ENCODE measurements around the gene CRYBB3.
"Not testable (repeated sequence)": the region's sequence is repeated elsewhere in the genome, so short reads cannot be mapped to it uniquely, and the experiment has no call there.

Gene CRYBB3

DNA sequence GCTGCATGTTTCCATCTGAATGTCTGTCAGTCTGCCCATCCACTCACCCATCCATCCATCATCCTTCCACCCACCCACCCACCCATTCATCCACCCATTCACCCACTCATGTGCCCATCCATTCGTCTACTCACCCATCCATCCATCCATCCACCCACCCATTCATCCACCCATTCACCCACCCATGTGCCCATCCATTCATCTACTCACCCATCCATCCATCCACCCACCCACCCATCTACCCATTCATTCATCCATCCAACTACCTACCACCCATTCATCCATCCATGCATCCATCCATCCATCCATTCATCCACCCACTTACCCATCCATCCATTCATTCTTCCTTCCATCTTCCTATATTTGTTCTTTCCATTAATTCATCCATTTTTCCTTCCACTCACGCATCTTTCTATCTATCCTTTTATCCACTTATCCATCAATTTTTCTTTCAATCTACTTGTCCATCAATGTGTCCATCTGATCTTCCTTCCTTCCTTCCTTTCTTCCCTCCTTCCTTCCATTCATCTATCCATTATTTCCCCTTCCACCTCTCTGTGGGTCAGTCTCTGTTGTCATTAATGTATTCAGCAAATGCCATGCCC lies 8.0 kb downstream of the CRYBB3 start:
- no peak for DNase-seq

GRCh38 chr22:25208328-25208727 lies 8.7 kb downstream of the CRYBB3 start:
- DNase-seq: no peak

- no peak for DNase-seq
Measured at GRCh38 chr22:25208743-25209505, 9.3 kb downstream of the CRYBB3 start.

GRCh38 chr22:25210793-25211192 lies 11.1 kb downstream of the CRYBB3 start:
- no peak for DNase-seq

GRCh38 chr22:25212337-25212736 lies 12.7 kb downstream of the CRYBB3 start:
- no peak for DNase-seq

DNA sequence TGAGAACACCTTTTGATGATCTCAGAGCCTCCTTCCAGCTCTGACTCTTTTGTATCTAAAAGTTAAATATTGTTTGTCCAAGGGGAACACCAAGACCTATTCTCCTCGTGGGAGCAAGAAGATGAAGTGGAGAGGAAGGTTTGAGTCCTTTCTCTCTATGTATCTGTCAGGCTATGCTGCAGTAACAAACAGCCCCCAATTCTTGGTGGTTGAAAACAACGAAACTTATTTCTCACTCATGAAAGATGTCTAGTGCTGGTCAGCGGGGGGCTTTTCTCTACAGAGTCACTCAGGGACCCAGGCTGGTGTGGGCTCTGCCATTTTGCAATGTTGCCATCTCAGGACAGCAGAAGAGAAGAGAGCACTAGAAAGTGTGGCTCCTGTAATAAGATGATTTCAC lies 13.6 kb downstream of the CRYBB3 start:
- DNase-seq: no peak

DNA sequence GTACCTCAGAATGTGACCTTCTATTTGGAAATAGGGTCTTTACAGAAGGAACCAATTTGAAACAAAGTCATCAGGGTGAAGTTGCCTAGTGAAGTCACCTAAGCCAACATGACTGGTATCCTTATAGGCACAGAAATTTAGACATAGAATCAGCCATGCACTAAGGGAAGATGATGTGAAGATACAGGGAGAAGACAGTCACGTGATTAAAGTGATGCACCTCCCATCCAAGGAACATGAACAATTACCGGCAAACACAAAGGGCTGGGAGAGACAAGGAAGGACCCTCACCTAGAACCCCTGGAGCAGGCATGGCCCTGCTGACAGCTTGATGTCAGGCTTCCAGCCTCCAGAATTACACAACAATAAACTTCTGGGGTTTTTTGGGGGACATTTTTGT lies 16.6 kb downstream of the CRYBB3 start:
- DNase-seq: no peak

DNA sequence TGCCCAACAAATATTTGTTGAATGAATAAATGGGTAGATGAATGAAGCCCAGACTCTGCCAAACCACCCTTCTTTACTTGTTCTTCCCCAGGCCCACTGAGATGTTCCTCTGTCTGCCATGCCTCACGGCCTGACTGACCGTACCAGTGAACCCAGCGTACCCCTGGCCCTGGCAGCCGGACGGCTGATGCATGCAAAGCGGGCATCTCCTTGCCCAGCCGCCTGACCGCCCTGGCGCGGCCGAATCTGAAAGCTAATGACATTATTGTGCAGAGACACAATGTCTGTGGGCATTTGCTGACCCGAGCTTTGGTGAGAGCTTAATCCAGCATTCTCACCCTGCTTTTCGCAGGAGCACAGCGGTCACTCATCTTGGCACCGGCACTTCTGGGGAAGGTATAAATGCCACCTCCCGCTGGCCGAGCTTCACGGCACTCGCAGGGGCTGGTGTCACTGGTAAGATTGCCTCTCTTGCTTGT lies 19.6 kb downstream of the CRYBB3 start, which contains the start of gene CRYBB2:
CRYBB2 (plus strand) TSS at position 429 of the 479 bp plus-strand sequence. CDS start 1,791 bp downstream, outside the sequence.
- no peak for DNase-seq

- no peak for DNase-seq
Measured at GRCh38 chr22:25219948-25220442, 20.3 kb downstream of the CRYBB3 start.

DNA sequence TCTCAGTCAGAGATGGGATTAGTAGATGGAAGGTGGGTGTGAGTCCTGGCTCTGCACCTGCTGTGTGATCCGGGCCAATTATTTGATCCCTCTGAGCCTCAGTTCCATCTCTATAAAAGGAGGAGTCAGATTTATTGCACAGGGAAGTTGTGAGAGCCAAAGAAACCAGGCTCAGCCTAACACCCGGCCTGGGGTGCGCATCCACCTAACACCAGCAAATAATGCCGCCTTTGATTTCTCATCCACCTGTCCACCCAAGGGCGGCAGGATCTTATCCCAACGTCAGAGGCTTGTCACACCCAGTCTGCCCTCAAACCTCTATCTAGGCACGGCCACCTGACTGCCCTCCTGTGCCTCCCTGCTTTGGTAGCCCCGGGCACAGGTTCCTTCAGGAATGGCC lies 22.1 kb downstream of the CRYBB3 start:
- DNase-seq: no peak

DNA sequence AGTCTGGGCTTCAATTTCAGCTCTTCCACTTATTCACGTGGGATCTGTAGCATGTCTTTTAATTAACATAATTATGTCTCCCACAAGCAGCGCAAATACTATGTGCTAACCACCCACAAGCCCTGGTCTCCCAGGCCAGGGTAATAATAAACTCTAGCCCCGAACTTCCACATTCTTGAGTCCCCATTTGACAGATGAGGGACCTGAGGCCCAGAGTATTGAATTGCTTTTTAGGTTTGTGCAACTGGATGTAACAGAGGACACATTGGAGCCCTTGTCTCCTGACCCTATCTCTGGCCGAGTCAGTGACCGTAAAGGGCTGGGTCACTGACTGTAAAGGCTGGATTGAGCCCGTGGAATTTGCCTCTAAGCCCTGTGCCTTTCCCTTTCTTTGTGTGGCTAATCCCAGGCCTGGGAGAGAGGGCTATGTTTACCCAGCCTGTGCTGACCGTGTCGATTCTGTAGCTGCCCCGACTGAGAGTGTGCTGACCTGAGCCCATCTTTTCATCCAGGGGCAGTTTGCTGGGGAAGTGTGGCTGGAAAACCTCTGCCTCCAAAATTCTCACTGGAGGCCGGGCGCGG lies 23.7 kb downstream of the CRYBB3 start:
- no peak for DNase-seq

GRCh38 chr22:25228822-25229221 lies 29.2 kb downstream of the CRYBB3 start:
- DNase-seq: no peak

GRCh38 chr22:25230760-25231159 lies 31.1 kb downstream of the CRYBB3 start:
- not testable (repeated sequence) for DNase-seq

DNA sequence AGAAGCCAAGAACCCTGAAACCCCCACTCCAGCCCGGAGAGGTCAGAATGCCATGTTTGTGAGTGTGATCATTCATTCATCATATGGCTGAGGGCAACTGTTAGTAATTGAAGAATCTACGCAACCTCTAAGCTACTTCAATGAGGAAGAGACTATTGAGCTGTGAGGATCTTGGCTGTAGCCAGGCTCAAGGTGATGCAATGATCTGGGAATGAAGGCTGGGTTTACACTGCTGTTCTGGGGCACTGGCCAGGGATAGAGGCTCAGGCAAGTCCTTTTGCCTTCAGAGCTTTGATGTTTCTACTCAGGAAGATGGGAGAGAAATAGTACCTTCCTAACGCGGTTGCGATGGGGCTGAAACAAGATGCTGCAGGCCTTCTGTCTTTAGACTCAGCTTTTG lies 32.6 kb downstream of the CRYBB3 start:
- DNase-seq: no peak

- DNase-seq: not testable (repeated sequence)
Measured at GRCh38 chr22:25233706-25234105, 34.0 kb downstream of the CRYBB3 start.

GRCh38 chr22:25235547-25236290 lies 36.1 kb downstream of the CRYBB3 start:
- peak; percentile 17 for DNase-seq

GRCh38 chr22:25236417-25236816 lies 36.8 kb downstream of the CRYBB3 start:
- DNase-seq: no peak

DNA sequence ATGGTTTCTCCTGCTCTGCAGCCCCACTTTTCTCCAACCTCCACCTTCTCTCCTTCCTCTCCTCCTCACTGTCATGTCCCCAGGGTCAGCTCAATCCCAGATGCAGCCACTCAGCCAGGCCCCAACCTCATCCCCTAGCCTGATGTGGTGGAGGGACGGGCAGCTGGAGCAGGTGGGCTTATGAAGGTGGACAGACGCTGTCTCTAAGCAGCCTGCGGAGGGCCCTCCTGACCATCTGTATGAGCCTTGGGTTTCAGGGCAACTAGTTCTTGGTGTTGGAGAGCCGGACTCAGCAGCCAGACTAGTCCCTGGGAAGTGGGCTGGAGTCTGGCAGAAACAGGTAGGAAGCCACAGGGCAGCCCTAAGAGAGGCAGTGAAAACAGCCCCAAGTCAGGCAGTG lies 37.8 kb downstream of the CRYBB3 start:
- DNase-seq: no peak

DNA sequence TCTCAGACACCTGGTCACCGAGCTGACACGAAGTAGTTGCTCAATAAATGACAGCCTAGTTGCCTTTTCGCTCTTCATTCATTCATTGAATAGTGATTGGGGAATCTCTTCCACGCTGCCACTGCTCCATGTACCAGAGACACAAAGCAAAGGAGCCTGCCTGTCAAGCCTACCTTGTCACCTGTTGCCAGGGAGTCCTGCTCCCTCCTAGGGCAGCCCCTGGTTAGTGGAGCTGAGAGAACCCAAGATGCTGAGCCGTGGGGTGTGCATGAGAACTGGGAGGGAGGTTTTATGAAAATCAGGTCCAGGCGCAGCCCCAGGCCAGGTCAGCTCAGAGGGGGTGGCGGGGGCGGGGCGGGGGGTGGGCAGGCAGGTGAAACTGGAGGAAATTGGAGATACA lies 38.4 kb downstream of the CRYBB3 start:
- not testable (repeated sequence) for DNase-seq

DNA sequence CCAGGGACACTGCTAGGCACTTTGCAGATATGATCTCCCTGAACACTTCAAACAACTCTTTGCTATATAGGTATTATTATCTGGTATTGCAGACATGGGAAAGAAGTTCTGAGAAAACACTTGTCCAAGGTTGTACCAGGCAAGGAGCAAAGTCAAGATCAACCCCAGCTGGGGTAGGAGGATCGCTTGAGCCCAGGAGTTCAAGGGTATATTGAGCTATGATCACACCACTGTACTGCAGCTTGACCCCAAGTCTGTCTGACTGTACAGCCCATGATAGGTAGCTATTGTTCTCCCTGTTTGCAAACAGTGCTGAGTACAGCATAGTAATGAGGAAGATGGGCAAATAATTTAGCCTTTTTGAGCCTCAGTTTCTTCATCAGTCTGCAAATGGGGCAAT lies 55.5 kb downstream of the CRYBB3 start:
- DNase-seq: not testable (repeated sequence)

All from activated CD4-positive, alpha-beta T cell treated with anti-CD3 and anti-CD28 coated beads for 1 hour (primary cell).